Nephron (organoid): Measurements from ENCODE around the gene NR4A3.

Experiments
- H3K27ac Mint-ChIP-seq, 3 experiments: 2 replicates each; pipeline ENCODE4 v1.8.0; 2020; ENCODE audit warnings: mixed read lengths in 3 of 3, mild to moderate bottlenecking in 2 of 3, moderate library complexity in 1 of 3
- H3K27me3 Mint-ChIP-seq: 2 replicates; pipeline ENCODE4 v1.8.0; 2021; ENCODE audit warnings: low read depth, mild to moderate bottlenecking, moderate library complexity, mixed read lengths
- H3K36me3 Mint-ChIP-seq: 2 replicates; pipeline ENCODE4 v1.8.0; 2020; ENCODE audit warnings: low read depth, mixed read lengths
- H3K4me1 Mint-ChIP-seq: 2 replicates; pipeline ENCODE4 v1.8.0; 2020; ENCODE audit warnings: mixed read lengths
- H3K4me3 Mint-ChIP-seq, 3 experiments: 2 replicates each; pipeline ENCODE4 v1.8.0; 2020; ENCODE audit warnings: mild to moderate bottlenecking in 3 of 3, mixed read lengths in 3 of 3, moderate library complexity in 2 of 3
- H3K9me3 Mint-ChIP-seq: 2 replicates; pipeline ENCODE4 v1.8.0; 2020; ENCODE audit warnings: mixed read lengths
- TF ChIP-seq, protein P1 (sequence below), 3 experiments: fragments of 200-600 bp; sonication (generic); IDR thresholded peaks; one replicate each; pipeline ENCODE4 v1.5.0; 2021; ENCODE audit warnings: antibody characterized with exemption in 3 of 3; ENCODE audit not compliant: unreplicated experiment in 3 of 3

NR4A3 gene

GRCh38 chr9:99811172-99811571 lies 10.5 kb upstream of the NR4A3 start:
- H3K36me3 Mint-ChIP-seq, result peaks cover 8% of the 10 kb centered on the region
- TF ChIP-seq, protein P1, sequence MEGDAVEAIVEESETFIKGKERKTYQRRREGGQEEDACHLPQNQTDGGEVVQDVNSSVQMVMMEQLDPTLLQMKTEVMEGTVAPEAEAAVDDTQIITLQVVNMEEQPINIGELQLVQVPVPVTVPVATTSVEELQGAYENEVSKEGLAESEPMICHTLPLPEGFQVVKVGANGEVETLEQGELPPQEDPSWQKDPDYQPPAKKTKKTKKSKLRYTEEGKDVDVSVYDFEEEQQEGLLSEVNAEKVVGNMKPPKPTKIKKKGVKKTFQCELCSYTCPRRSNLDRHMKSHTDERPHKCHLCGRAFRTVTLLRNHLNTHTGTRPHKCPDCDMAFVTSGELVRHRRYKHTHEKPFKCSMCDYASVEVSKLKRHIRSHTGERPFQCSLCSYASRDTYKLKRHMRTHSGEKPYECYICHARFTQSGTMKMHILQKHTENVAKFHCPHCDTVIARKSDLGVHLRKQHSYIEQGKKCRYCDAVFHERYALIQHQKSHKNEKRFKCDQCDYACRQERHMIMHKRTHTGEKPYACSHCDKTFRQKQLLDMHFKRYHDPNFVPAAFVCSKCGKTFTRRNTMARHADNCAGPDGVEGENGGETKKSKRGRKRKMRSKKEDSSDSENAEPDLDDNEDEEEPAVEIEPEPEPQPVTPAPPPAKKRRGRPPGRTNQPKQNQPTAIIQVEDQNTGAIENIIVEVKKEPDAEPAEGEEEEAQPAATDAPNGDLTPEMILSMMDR (IDR thresholded peaks at IDR 0.05; ENCODE audit: unreplicated experiment in 3 of 3), result no peak
- H3K27me3 Mint-ChIP-seq, result no peaks in the 10 kb centered on the region
- peaks cover 39% of the 10 kb centered on the region for H3K4me1 Mint-ChIP-seq
- H3K9me3 Mint-ChIP-seq, result no peaks in the 10 kb centered on the region
- no peak overlapping the region for H3K4me3 Mint-ChIP-seq
- H3K27ac Mint-ChIP-seq, result no peak overlapping the region

DNA sequence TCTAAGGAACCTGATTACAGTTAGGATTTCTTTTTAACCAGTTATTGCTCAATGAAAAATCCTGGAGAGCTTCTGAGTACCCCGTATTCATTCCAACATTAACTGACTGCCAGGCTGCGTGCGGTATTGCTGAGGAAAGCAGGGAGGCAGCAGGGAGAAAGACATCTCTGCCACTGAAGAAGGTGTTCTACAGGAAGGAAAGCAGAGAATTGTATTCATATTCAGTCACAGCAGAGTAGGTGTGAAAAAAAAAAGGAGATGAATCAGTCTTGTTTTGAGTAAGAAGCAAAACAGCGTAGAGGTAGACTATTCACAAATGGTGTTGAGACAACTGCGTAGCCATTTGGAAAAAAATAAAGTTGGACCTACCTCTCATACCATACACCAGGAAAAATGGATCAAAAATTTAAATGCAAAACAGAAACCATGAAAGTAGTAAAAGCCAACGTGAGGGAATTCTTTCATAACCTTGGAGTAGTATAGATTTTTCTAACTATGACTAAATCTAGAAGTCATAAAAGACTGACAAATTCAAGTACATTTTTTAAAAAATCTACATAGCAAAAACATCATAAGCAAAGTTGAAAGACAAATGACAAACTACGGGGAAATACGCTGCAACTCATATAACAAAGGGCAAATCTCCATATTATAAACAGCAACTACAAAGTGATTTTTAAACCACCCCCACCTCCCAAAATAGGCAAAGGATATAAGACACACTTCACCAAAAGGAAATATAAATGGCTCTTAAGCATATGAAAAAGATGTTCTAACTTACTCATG lies 9.9 kb upstream of the NR4A3 start:
- no peak overlapping the region for H3K4me3 Mint-ChIP-seq
- H3K27ac Mint-ChIP-seq, result no peak overlapping the region
- H3K36me3 Mint-ChIP-seq, result peaks cover 8% of the 10 kb centered on the region
- no peaks in the 10 kb centered on the region for H3K9me3 Mint-ChIP-seq
- TF ChIP-seq, protein P1 (IDR thresholded peaks at IDR 0.05; ENCODE audit: unreplicated experiment in 3 of 3), result no peak
- no peaks in the 10 kb centered on the region for H3K27me3 Mint-ChIP-seq
- peaks cover 43% of the 10 kb centered on the region for H3K4me1 Mint-ChIP-seq

- peaks cover 4% of the 10 kb centered on the region for H3K36me3 Mint-ChIP-seq
- H3K9me3 Mint-ChIP-seq, result no peaks in the 10 kb centered on the region
- TF ChIP-seq, protein P1 (IDR thresholded peaks at IDR 0.05; ENCODE audit: unreplicated experiment in 3 of 3), result no peak
- H3K27ac Mint-ChIP-seq, result no peak overlapping the region
- H3K27me3 Mint-ChIP-seq, result no peaks in the 10 kb centered on the region
- peaks cover 55% of the 10 kb centered on the region for H3K4me1 Mint-ChIP-seq
- H3K4me3 Mint-ChIP-seq, result no peak overlapping the region
These were observed 7.9 kb upstream of the NR4A3 start for GRCh38 chr9:99813739-99814138.

GRCh38 chr9:99814359-99814758 lies 7.3 kb upstream of the NR4A3 start:
- H3K9me3 Mint-ChIP-seq, result no peaks in the 10 kb centered on the region
- H3K27me3 Mint-ChIP-seq, result no peaks in the 10 kb centered on the region
- peaks cover 4% of the 10 kb centered on the region for H3K36me3 Mint-ChIP-seq
- TF ChIP-seq, protein P1 (IDR thresholded peaks at IDR 0.05; ENCODE audit: unreplicated experiment in 3 of 3), result no peak
- H3K27ac Mint-ChIP-seq, result peak overlapping the region in 1 of 3 experiments; percentile 30
- H3K4me3 Mint-ChIP-seq, result no peak overlapping the region
- H3K4me1 Mint-ChIP-seq, result peaks cover 56% of the 10 kb centered on the region

DNA sequence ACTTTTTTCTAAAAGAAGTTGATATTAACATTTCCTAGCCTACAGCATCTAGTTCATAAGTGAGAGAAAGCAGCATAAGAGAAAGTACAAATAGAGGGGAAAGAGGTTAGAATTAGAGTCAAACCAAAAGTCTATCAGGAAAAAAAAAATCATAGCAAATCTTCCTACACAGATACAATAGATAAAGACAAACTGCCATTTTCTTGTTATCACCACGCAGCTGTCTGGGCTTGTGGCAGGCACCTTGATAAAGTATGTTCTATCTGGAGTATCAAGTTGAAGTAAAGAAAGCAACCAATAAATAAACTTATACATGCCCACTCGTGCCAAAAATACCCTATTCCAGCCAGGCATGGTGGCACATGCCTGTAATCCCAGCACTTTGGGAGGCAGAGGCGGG lies 5.3 kb upstream of the NR4A3 start:
- H3K27me3 Mint-ChIP-seq, result peaks cover 5% of the 10 kb centered on the region
- H3K4me1 Mint-ChIP-seq, result peaks cover 50% of the 10 kb centered on the region
- TF ChIP-seq, protein P1 (IDR thresholded peaks at IDR 0.05; ENCODE audit: unreplicated experiment in 3 of 3), result no peak
- H3K9me3 Mint-ChIP-seq, result no peaks in the 10 kb centered on the region
- H3K36me3 Mint-ChIP-seq, result no peaks in the 10 kb centered on the region
- H3K4me3 Mint-ChIP-seq, result peak overlapping the region in 2 of 3 experiments; percentile 49 to 62
- H3K27ac Mint-ChIP-seq, result no peak overlapping the region

- Mint-ChIP-seq H3K4me3 (peak overlapping the region; percentile 85 to 89 (median 87)), H3K27me3 (peaks cover 24% of the 10 kb centered on the region), H3K27ac (peak overlapping the region; percentile 47 to 91 (median 84)), H3K4me1 (peaks cover 51% of the 10 kb centered on the region), H3K9me3 (no peaks in the 10 kb centered on the region), H3K36me3 (no peaks in the 10 kb centered on the region)
- TF ChIP-seq, protein P1 (IDR thresholded peaks at IDR 0.05; ENCODE audit: unreplicated experiment in 3 of 3), result no peak
These were observed 3.2 kb upstream of the NR4A3 start for GRCh38 chr9:99818500-99818899.
